ENCODE data around the gene S100A7. TPM values are rescaled to one million over a fixed set of nuclear protein-coding genes. Genes with fewer than 3 reads are reported as not detected.

The S100A7 gene
- total and polyA plus RNA-seq, 2 experiments from 2014 or later, result not detected

DNA sequence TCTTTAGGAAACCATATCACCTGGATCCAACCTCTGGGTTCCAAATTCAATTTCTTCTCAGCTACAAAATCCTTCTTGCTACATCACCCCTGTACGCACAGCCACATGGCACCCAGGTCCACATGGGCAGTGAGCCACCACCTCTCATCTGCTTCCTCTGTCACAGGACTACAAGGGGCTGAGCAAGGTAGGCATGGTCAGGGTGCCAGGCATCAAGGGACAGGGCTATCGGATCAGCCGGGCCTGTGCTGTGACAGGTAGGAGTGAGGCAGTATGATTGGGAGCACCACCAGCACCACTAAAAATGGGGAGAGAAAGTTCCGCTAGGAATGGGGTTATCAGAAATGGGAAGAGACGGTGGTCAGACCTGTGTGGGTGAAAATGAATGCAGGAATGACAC is 45.9 kb upstream of the S100A7 start:
- no peaks in the 10 kb centered on the region for H3K9me3 ChIP-seq (ENCODE audit: low read depth)
- no peak for DNase-seq (ENCODE audit: low read depth in 1 of 2, low spot score in 1 of 2)
- H3K36me3 ChIP-seq, result no peaks in the 10 kb centered on the region
- H3K27me3 ChIP-seq, result no peaks in the 10 kb centered on the region
- no peaks in the 10 kb centered on the region for H3K4me1 ChIP-seq (ENCODE audit: low read depth)
- TF ChIP-seq, protein P1, sequence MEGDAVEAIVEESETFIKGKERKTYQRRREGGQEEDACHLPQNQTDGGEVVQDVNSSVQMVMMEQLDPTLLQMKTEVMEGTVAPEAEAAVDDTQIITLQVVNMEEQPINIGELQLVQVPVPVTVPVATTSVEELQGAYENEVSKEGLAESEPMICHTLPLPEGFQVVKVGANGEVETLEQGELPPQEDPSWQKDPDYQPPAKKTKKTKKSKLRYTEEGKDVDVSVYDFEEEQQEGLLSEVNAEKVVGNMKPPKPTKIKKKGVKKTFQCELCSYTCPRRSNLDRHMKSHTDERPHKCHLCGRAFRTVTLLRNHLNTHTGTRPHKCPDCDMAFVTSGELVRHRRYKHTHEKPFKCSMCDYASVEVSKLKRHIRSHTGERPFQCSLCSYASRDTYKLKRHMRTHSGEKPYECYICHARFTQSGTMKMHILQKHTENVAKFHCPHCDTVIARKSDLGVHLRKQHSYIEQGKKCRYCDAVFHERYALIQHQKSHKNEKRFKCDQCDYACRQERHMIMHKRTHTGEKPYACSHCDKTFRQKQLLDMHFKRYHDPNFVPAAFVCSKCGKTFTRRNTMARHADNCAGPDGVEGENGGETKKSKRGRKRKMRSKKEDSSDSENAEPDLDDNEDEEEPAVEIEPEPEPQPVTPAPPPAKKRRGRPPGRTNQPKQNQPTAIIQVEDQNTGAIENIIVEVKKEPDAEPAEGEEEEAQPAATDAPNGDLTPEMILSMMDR (IDR thresholded peaks at IDR 0.05; ENCODE audit: low read depth, low read length), result no peak
- H3K4me3 ChIP-seq, result no peak overlapping the region
- no peak overlapping the region for H3K27ac ChIP-seq

DNA sequence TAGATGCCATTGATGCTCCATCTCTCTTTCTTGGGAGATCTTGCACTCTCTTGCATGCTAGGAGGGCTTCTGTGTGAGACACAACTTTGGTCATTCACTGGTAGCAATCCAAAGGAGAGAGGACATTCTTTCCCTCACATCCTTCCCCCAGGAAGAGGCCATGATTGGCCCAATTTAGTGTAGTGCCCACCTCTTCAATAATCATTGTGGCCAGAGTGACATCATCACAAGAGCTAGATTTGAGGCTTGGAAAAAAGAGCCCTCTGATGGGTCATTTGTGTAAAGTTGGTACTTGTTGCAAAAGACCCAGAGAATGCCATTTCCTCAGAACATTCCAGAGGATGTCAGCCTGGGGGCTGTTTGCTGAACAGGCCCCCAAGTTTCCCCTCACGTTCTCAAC is 45.1 kb upstream of the S100A7 start:
- Histone ChIP-seq H3K27me3 (no peaks in the 10 kb centered on the region), H3K4me3 (no peak overlapping the region), H3K4me1 (ENCODE audit: low read depth) (no peaks in the 10 kb centered on the region), H3K36me3 (no peaks in the 10 kb centered on the region), H3K27ac (no peak overlapping the region), H3K9me3 (ENCODE audit: low read depth) (no peaks in the 10 kb centered on the region)
- DNase-seq (ENCODE audit: low read depth in 1 of 2, low spot score in 1 of 2), result no peak
- TF ChIP-seq, protein P1 (IDR thresholded peaks at IDR 0.05; ENCODE audit: low read depth, low read length), result no peak

DNA sequence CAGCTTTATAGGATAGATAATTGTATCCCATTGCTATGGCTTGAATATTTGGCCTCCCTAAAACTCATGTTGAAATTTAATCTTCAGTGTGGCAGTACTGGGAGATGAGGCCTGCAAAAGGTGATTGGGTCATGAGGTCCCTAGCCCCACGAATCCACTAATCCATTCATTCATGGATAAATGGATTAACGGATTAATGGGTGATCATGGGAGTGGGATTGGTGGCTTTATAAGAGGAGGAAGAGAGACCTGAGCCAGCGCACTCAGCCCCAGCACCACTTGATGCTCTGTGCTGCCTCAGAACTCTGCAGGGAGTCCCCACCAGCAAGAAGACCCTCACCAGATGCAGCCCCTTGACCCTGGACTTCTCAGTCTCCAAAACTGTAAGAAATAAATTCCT is 43.3 kb upstream of the S100A7 start:
- no peaks in the 10 kb centered on the region for H3K36me3 ChIP-seq
- H3K4me1 ChIP-seq (ENCODE audit: low read depth), result no peaks in the 10 kb centered on the region
- H3K4me3 ChIP-seq, result no peak overlapping the region
- TF ChIP-seq, protein P1 (IDR thresholded peaks at IDR 0.05; ENCODE audit: low read depth, low read length), result no peak
- H3K27ac ChIP-seq, result no peak overlapping the region
- H3K9me3 ChIP-seq (ENCODE audit: low read depth), result no peaks in the 10 kb centered on the region
- no peaks in the 10 kb centered on the region for H3K27me3 ChIP-seq
- no peak for DNase-seq (ENCODE audit: low read depth in 1 of 2, low spot score in 1 of 2)

DNA sequence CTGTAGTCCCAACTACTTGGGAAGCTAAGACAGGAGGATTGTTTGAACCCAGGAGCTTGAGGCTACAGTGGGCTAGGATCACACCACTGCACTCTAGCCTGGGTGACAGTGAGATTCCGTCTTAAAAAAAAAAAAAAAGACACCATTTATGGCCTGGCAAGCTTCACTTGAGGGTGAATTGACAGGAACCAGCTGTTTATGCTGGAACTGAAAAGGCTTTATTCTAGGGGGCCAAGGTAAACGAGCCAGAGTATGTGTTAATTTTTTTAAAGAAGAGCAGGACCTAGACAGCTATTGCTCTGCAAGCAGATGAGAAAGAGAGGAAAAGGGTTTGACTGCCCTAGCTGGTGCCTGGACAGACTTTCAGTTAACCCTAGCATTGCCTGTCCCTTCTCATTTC is 38.3 kb upstream of the S100A7 start:
- Histone ChIP-seq H3K4me1 (ENCODE audit: low read depth) (peaks cover 19% of the 10 kb centered on the region), H3K9me3 (ENCODE audit: low read depth) (no peaks in the 10 kb centered on the region), H3K4me3 (no peak overlapping the region), H3K27me3 (no peaks in the 10 kb centered on the region), H3K36me3 (no peaks in the 10 kb centered on the region), H3K27ac (no peak overlapping the region)
- TF ChIP-seq, protein P1 (IDR thresholded peaks at IDR 0.05; ENCODE audit: low read depth, low read length), result no peak
- peak in 1 of 2 donors; percentile 64 for DNase-seq (ENCODE audit: low read depth in 1 of 2, low spot score in 1 of 2)

DNA sequence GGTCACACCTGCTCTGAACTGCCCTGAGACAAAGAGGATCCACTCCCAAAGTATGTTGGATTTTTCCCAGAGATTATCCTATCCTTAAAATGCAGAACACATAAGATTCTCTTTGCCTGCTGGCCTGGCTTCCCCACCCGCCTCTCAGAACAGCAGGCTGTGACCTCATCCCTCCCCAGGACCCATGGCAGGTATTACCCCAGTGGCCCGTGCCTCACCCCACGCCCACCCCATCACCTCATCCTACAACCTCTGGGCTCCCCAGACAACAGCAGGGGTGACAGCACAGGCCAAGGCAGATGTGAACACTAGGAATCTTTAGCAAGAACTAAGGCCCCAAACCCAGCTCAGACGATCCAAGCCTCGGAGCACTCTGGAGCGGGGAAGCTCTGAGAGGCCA is 35.1 kb upstream of the S100A7 start:
- no peaks in the 10 kb centered on the region for H3K27me3 ChIP-seq
- H3K27ac ChIP-seq, result peak overlapping the region; percentile 77
- DNase-seq (ENCODE audit: low read depth in 1 of 2, low spot score in 1 of 2), result no peak
- TF ChIP-seq, protein P1 (IDR thresholded peaks at IDR 0.05; ENCODE audit: low read depth, low read length), result no peak
- no peak overlapping the region for H3K4me3 ChIP-seq
- H3K36me3 ChIP-seq, result no peaks in the 10 kb centered on the region
- peaks cover 26% of the 10 kb centered on the region for H3K4me1 ChIP-seq (ENCODE audit: low read depth)
- H3K9me3 ChIP-seq (ENCODE audit: low read depth), result no peaks in the 10 kb centered on the region

Data from cardiac muscle cell (in vitro differentiated cells and primary cell).